SK-N-SH treated with all-trans-retinoic acid at 6 μM for 48 hours (cell line): ENCODE measurements around the gene TOP1.

Experiments used
- OSR1 ChIP-seq: fragments of 250-450 bp; sonication (Bioruptor Pico); IDR thresholded peaks from 2 replicates; pipeline ENCODE4 v1.8.0; 2022; ENCODE audit warnings: moderate library complexity, mild to moderate bottlenecking, inconsistent platforms
- PATZ1 ChIP-seq: fragments of 250-450 bp; sonication (Bioruptor Pico); IDR thresholded peaks from 2 replicates; pipeline ENCODE4 v1.8.0; 2020; ENCODE audit warnings: mild to moderate bottlenecking, moderate library complexity, borderline replicate concordance
- RARB ChIP-seq: fragments of 250-450 bp; sonication (Bioruptor Pico); IDR thresholded peaks from 2 replicates; pipeline ENCODE4 v1.8.0; 2021; ENCODE audit warnings: mild to moderate bottlenecking, moderate library complexity
- ZFP3 ChIP-seq: fragments of 250-450 bp; sonication (Bioruptor Pico); IDR thresholded peaks from 2 replicates; pipeline ENCODE4 v1.5.0; 2020; ENCODE audit warnings: mild to moderate bottlenecking, moderate library complexity

DNA sequence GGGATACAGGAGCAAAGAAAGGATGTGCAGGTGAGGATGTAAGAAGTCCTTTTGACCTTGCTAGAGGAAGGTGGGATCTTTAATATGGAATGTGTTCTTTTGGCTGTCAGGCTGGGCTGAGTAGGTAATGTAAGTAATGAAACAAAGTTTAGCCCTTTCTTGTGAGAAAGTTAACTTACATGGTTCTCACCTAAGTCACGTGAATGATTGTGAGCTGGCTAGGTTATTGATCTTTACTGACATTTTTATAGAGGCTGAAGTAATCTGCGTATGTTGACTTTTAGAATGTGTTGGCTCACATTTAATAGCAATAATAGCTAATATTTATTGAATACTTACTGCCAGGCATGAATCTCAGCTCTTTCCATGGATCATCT lies 2.6 kb downstream of the TOP1 start:
- TF ChIP-seq OSR1 (no peak), RARB (CRISPR knock-in tag) (no peak), PATZ1 (CRISPR knock-in tag) (no peak), ZFP3 (CRISPR knock-in tag) (no peak)
